Measurements from ENCODE around the gene ELF1.

The ELF1 gene

GRCh38 chr13:41034382-41034781 is 15.3 kb upstream of the ELF1 start:
- Histone ChIP-seq H2AK5ac (ENCODE audit: low read length, severe bottlenecking) (no peak overlapping the region), H2BK5ac (ENCODE audit: low read depth, low read length, poor library complexity, severe bottlenecking) (no peak overlapping the region), H3K27ac (ENCODE audit: low read length, poor library complexity, severe bottlenecking) (no peak overlapping the region), H2BK12ac (ENCODE audit: low read length in 2 of 2) (no peak overlapping the region), H2BK120ac (ENCODE audit: low read depth, low read length) (no peak overlapping the region), H3K23ac (ENCODE audit: low read length in 2 of 2) (no peak overlapping the region), H4K8ac (ENCODE audit: low read length) (no peak overlapping the region), H3K18ac (ENCODE audit: low read depth in 1 of 2, low read length in 2 of 2) (no peak overlapping the region), H3K4ac (ENCODE audit: low read depth in 1 of 2, low read length in 2 of 2) (no peak overlapping the region), H3K4me1 (ENCODE audit: control insufficient read depth, insufficient read depth, low read depth, low read length) (no peaks in the 10 kb centered on the region), H3K27me3 (ENCODE audit: control insufficient read depth in 1 of 2, insufficient read depth in 1 of 2, low read length in 2 of 2) (no peaks in the 10 kb centered on the region), H3K9me3 (ENCODE audit: control insufficient read depth, low read length) (no peaks in the 10 kb centered on the region), H3K4me2 (ENCODE audit: low read length, poor library complexity, severe bottlenecking) (no peak overlapping the region), H3K79me1 (replicated peaks; ENCODE audit: low read length, poor library complexity, severe bottlenecking) (peaks cover 10% of the 10 kb centered on the region), H3K9ac (ENCODE audit: low read length) (no peak overlapping the region), H2BK15ac (ENCODE audit: low read depth, poor library complexity, severe bottlenecking) (no peak overlapping the region), H3K36me3 (ENCODE audit: control insufficient read depth in 1 of 2, insufficient read depth in 2 of 2, low read depth in 1 of 2, low read length in 2 of 2) (peaks cover under 1 to 2% of the 10 kb centered on the region in 2 experiments), H2AFZ (ENCODE audit: low read depth, low read length) (no peak overlapping the region), H3K14ac (ENCODE audit: low read length in 2 of 2) (no peak overlapping the region), H3K4me3 (ENCODE audit: insufficient read depth in 1 of 2, low read depth in 1 of 2, low read length in 2 of 2) (no peak overlapping the region), H4K91ac (ENCODE audit: low read length) (no peak overlapping the region)
- no peak for DNase-seq
- WGBS = 100% methylated on average over 1 of the region's 4 CpGs

DNA sequence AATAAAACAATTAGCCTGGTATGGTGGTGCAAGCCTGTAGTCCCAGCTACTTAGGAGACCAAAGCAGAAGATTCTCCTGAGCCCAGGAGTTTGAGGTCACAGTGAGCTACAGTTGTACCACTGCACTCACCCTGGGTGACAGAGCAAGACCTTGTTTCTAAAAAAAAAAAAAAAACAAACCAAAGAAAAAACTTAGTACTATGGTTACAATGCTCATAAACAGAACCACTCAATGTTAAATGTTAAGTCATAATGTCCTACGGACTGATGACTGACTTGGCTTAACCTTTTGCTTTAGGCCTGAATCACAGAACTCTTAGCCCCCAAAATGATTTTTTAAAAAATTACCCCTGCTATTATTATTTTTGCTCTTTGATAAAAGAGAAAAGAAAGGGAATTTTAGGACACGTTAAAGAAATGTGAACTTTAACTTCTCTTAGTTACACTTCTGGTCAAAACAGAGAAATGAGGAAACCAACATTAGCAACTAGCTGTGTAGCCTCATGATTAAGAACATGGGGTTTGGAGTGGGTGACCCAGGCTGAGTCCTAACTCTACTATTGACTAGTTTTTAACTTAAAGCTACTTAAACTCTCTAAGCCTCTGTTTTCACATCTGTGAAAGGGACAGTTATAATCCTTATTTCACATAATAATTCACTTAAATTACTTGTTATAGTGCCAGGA is 13.7 kb upstream of the ELF1 start:
- no peak overlapping the region for H2AK5ac ChIP-seq (ENCODE audit: low read length, severe bottlenecking)
- no peak overlapping the region for H3K9ac ChIP-seq (ENCODE audit: low read length)
- no peak overlapping the region for H2BK5ac ChIP-seq (ENCODE audit: low read depth, low read length, poor library complexity, severe bottlenecking)
- no peaks in the 10 kb centered on the region for H3K4me1 ChIP-seq (ENCODE audit: control insufficient read depth, insufficient read depth, low read depth, low read length)
- H3K27ac ChIP-seq (ENCODE audit: low read length, poor library complexity, severe bottlenecking) = no peak overlapping the region
- no peak overlapping the region for H2BK15ac ChIP-seq (ENCODE audit: low read depth, poor library complexity, severe bottlenecking)
- no peak overlapping the region for H2AFZ ChIP-seq (ENCODE audit: low read depth, low read length)
- peaks cover 3 to 5% of the 10 kb centered on the region in 2 experiments for H3K36me3 ChIP-seq (ENCODE audit: control insufficient read depth in 1 of 2, insufficient read depth in 2 of 2, low read depth in 1 of 2, low read length in 2 of 2)
- H3K18ac ChIP-seq (ENCODE audit: low read depth in 1 of 2, low read length in 2 of 2) = no peak overlapping the region
- no peak overlapping the region for H4K91ac ChIP-seq (ENCODE audit: low read length)
- no peaks in the 10 kb centered on the region for H3K27me3 ChIP-seq (ENCODE audit: control insufficient read depth in 1 of 2, insufficient read depth in 1 of 2, low read length in 2 of 2)
- no peak overlapping the region for H3K23ac ChIP-seq (ENCODE audit: low read length in 2 of 2)
- no peak overlapping the region for H2BK120ac ChIP-seq (ENCODE audit: low read depth, low read length)
- H3K4me3 ChIP-seq (ENCODE audit: insufficient read depth in 1 of 2, low read depth in 1 of 2, low read length in 2 of 2) = no peak overlapping the region
- no peak for DNase-seq
- no peak overlapping the region for H2BK12ac ChIP-seq (ENCODE audit: low read length in 2 of 2)
- no peak overlapping the region for H4K8ac ChIP-seq (ENCODE audit: low read length)
- WGBS = 83% methylated on average over 1 of the region's 2 CpGs
- H3K14ac ChIP-seq (ENCODE audit: low read length in 2 of 2) = no peak overlapping the region
- no peaks in the 10 kb centered on the region for H3K9me3 ChIP-seq (ENCODE audit: control insufficient read depth, low read length)
- no peak overlapping the region for H3K4ac ChIP-seq (ENCODE audit: low read depth in 1 of 2, low read length in 2 of 2)
- peaks cover 15% of the 10 kb centered on the region for H3K79me1 ChIP-seq (replicated peaks; ENCODE audit: low read length, poor library complexity, severe bottlenecking)
- H3K4me2 ChIP-seq (ENCODE audit: low read length, poor library complexity, severe bottlenecking) = no peak overlapping the region

DNA sequence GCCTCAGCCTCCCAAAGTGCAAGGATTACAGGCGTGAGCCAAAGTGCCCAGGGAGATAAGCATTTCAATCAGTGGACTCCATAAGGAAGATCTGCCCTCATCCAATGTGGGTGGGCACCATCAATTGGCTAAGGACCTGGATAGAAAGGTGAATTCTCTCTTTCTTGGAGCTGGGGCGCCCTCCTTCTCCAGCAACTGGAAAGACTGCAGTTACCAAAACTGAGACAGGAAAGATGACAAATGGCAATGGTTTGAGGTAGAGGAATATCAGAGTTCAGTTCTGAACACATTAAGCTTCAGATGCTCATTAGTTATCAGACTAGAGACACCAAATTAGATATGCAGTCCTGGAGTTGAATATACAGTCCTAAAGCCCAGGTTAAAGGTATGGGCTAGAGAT is 10.5 kb upstream of the ELF1 start:
- WGBS = 96% methylated on average over 2 of the region's 2 CpGs
- Histone ChIP-seq H4K91ac (ENCODE audit: low read length) (no peak overlapping the region), H4K8ac (ENCODE audit: low read length) (no peak overlapping the region), H2AFZ (ENCODE audit: low read depth, low read length) (no peak overlapping the region), H2AK5ac (ENCODE audit: low read length, severe bottlenecking) (no peak overlapping the region), H2BK15ac (ENCODE audit: low read depth, poor library complexity, severe bottlenecking) (no peak overlapping the region), H3K4ac (ENCODE audit: low read depth in 1 of 2, low read length in 2 of 2) (no peak overlapping the region), H3K9me3 (ENCODE audit: control insufficient read depth, low read length) (no peaks in the 10 kb centered on the region), H3K4me2 (ENCODE audit: low read length, poor library complexity, severe bottlenecking) (no peak overlapping the region), H3K79me1 (replicated peaks; ENCODE audit: low read length, poor library complexity, severe bottlenecking) (peaks cover 34% of the 10 kb centered on the region), H3K27me3 (ENCODE audit: control insufficient read depth in 1 of 2, insufficient read depth in 1 of 2, low read length in 2 of 2) (no peaks in the 10 kb centered on the region), H2BK12ac (ENCODE audit: low read length in 2 of 2) (no peak overlapping the region), H3K18ac (ENCODE audit: low read depth in 1 of 2, low read length in 2 of 2) (no peak overlapping the region), H3K14ac (ENCODE audit: low read length in 2 of 2) (no peak overlapping the region), H3K4me3 (ENCODE audit: insufficient read depth in 1 of 2, low read depth in 1 of 2, low read length in 2 of 2) (no peak overlapping the region), H3K4me1 (ENCODE audit: control insufficient read depth, insufficient read depth, low read depth, low read length) (no peaks in the 10 kb centered on the region), H2BK5ac (ENCODE audit: low read depth, low read length, poor library complexity, severe bottlenecking) (no peak overlapping the region), H3K27ac (ENCODE audit: low read length, poor library complexity, severe bottlenecking) (no peak overlapping the region), H3K9ac (ENCODE audit: low read length) (no peak overlapping the region), H2BK120ac (ENCODE audit: low read depth, low read length) (no peak overlapping the region), H3K36me3 (ENCODE audit: control insufficient read depth in 1 of 2, insufficient read depth in 2 of 2, low read depth in 1 of 2, low read length in 2 of 2) (peaks cover 7 to 18% of the 10 kb centered on the region in 2 experiments), H3K23ac (ENCODE audit: low read length in 2 of 2) (no peak overlapping the region)
- no peak for DNase-seq

- Histone ChIP-seq H2BK5ac (ENCODE audit: low read depth, low read length, poor library complexity, severe bottlenecking) (no peak overlapping the region), H4K8ac (ENCODE audit: low read length) (no peak overlapping the region), H3K4me2 (ENCODE audit: low read length, poor library complexity, severe bottlenecking) (no peak overlapping the region), H2BK12ac (ENCODE audit: low read length in 2 of 2) (no peak overlapping the region), H3K23ac (ENCODE audit: low read length in 2 of 2) (no peak overlapping the region), H3K9ac (ENCODE audit: low read length) (no peak overlapping the region), H3K79me1 (replicated peaks; ENCODE audit: low read length, poor library complexity, severe bottlenecking) (peaks cover 39% of the 10 kb centered on the region), H2AFZ (ENCODE audit: low read depth, low read length) (no peak overlapping the region), H3K18ac (ENCODE audit: low read depth in 1 of 2, low read length in 2 of 2) (no peak overlapping the region), H2BK120ac (ENCODE audit: low read depth, low read length) (no peak overlapping the region), H2BK15ac (ENCODE audit: low read depth, poor library complexity, severe bottlenecking) (no peak overlapping the region), H3K4ac (ENCODE audit: low read depth in 1 of 2, low read length in 2 of 2) (no peak overlapping the region), H3K36me3 (ENCODE audit: control insufficient read depth in 1 of 2, insufficient read depth in 2 of 2, low read depth in 1 of 2, low read length in 2 of 2) (peaks cover 7 to 18% of the 10 kb centered on the region in 2 experiments), H3K14ac (ENCODE audit: low read length in 2 of 2) (no peak overlapping the region), H3K9me3 (ENCODE audit: control insufficient read depth, low read length) (no peaks in the 10 kb centered on the region), H2AK5ac (ENCODE audit: low read length, severe bottlenecking) (no peak overlapping the region), H4K91ac (ENCODE audit: low read length) (no peak overlapping the region), H3K4me3 (ENCODE audit: insufficient read depth in 1 of 2, low read depth in 1 of 2, low read length in 2 of 2) (no peak overlapping the region), H3K4me1 (ENCODE audit: control insufficient read depth, insufficient read depth, low read depth, low read length) (no peaks in the 10 kb centered on the region), H3K27ac (ENCODE audit: low read length, poor library complexity, severe bottlenecking) (no peak overlapping the region), H3K27me3 (ENCODE audit: control insufficient read depth in 1 of 2, insufficient read depth in 1 of 2, low read length in 2 of 2) (no peaks in the 10 kb centered on the region)
- no peak for DNase-seq
- 90% methylated on average over 2 of the region's 2 CpGs for WGBS
Measured at GRCh38 chr13:41028051-41028450, 8.9 kb upstream of the ELF1 start.
